Measurements from ENCODE around the gene BRIX1.
"Not testable (repeated sequence)": the region's sequence is repeated elsewhere in the genome, so short reads cannot be mapped to it uniquely, and the experiment has no call there.

The BRIX1 gene

GRCh38 chr5:34914671-34915138, 806 bp upstream of the BRIX1 start:
- no peak for DNase-seq (ENCODE audit: low spot score)

GRCh38 chr5:34915856-34916192, 313 bp downstream of the BRIX1 start:
- no peak for DNase-seq (ENCODE audit: low spot score)

- no peak for DNase-seq (ENCODE audit: low spot score)
Measured at GRCh38 chr5:34916518-34916917, 1.0 kb downstream of the BRIX1 start.

- DNase-seq (ENCODE audit: low spot score): no peak
Measured at GRCh38 chr5:34918025-34918424, 2.5 kb downstream of the BRIX1 start.

- DNase-seq (ENCODE audit: low spot score): no peak
Measured at GRCh38 chr5:34919077-34919476, 3.6 kb downstream of the BRIX1 start.

- not testable (repeated sequence) for DNase-seq (ENCODE audit: low spot score)
Measured at GRCh38 chr5:34923256-34923655, 7.7 kb downstream of the BRIX1 start.

GRCh38 chr5:34923694-34924461, 8.4 kb downstream of the BRIX1 start:
- DNase-seq (ENCODE audit: low spot score): no peak

GRCh38 chr5:34924462-34924765, 8.9 kb downstream of the BRIX1 start:
- no peak for DNase-seq (ENCODE audit: low spot score)

GRCh38 chr5:34926318-34926888, 10.9 kb downstream of the BRIX1 start:
- DNase-seq (ENCODE audit: low spot score): no peak

- no peak for DNase-seq (ENCODE audit: low spot score)
Measured at GRCh38 chr5:34927785-34928184, 12.3 kb downstream of the BRIX1 start.

- no peak for DNase-seq (ENCODE audit: low spot score)
Measured at GRCh38 chr5:34928267-34928666, 12.8 kb downstream of the BRIX1 start.

GRCh38 chr5:34929134-34929719, 13.7 kb downstream of the BRIX1 start, which contains the start of gene DNAJC21:
Gene DNAJC21, plus strand, starts transcription at chr5:34929559. Its CDS starts 261 bp downstream, at chr5:34929820.
- DNase-seq (ENCODE audit: low spot score): peak; percentile 99

GRCh38 chr5:34929720-34930461, 14.4 kb downstream of the BRIX1 start:
- peak; percentile 82 for DNase-seq (ENCODE audit: low spot score)

- DNase-seq (ENCODE audit: low spot score): no peak
Measured at GRCh38 chr5:34930462-34930844, 14.9 kb downstream of the BRIX1 start.

- no peak for DNase-seq (ENCODE audit: low spot score)
Measured at GRCh38 chr5:34930870-34931269, 15.4 kb downstream of the BRIX1 start.

- DNase-seq (ENCODE audit: low spot score): no peak
Measured at GRCh38 chr5:34932947-34933346, 17.4 kb downstream of the BRIX1 start.

- DNase-seq (ENCODE audit: low spot score): no peak
Measured at GRCh38 chr5:34941936-34942335, 26.4 kb downstream of the BRIX1 start.

GRCh38 chr5:34944044-34944443, 28.5 kb downstream of the BRIX1 start:
- DNase-seq (ENCODE audit: low spot score): no peak

- DNase-seq (ENCODE audit: low spot score): no peak
Measured at GRCh38 chr5:34944460-34945047, 29.0 kb downstream of the BRIX1 start.

- DNase-seq (ENCODE audit: low spot score): no peak
Measured at GRCh38 chr5:34957321-34957720, 41.8 kb downstream of the BRIX1 start.

- peak; percentile 27 for DNase-seq (ENCODE audit: low spot score)
Measured at GRCh38 chr5:34957857-34958690, 42.6 kb downstream of the BRIX1 start.

- no peak for DNase-seq (ENCODE audit: low spot score)
Measured at GRCh38 chr5:34959323-34959722, 43.8 kb downstream of the BRIX1 start.
